Measurements from ENCODE around the gene AP1M1.
"Not testable (repeated sequence)": the region's sequence is repeated elsewhere in the genome, so short reads cannot be mapped to it uniquely, and the experiment has no call there.

Gene AP1M1

GRCh38 chr19:16261584-16262368, 64.1 kb downstream of the AP1M1 start:
- no peak for DNase-seq (ENCODE audit: low spot score)

DNA sequence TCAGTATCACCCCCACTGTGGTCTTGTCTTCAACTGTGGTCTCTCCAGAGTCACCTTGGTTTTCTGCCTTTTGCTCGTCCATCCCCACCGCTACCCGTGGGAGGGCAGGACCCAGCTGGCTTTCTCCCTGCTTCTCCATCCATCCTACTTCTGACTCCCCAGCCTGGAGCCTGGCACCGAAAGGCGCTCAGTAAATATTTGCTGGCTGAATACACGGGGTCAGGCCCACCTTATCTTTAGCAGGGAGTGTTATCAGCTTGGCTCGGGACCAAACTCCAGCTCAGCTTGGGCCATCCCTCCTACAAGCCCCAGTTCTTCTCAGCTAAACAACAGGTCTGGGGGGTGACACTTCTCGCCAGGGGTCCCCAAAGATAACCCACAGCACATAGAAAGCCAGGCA, 64.9 kb downstream of the AP1M1 start:
- DNase-seq (ENCODE audit: low spot score): no peak

- no peak for DNase-seq (ENCODE audit: low spot score)
These were observed 65.5 kb downstream of the AP1M1 start for GRCh38 chr19:16263141-16263761.

- DNase-seq (ENCODE audit: low spot score): no peak
These were observed 67.5 kb downstream of the AP1M1 start for GRCh38 chr19:16265205-16265604.

DNA sequence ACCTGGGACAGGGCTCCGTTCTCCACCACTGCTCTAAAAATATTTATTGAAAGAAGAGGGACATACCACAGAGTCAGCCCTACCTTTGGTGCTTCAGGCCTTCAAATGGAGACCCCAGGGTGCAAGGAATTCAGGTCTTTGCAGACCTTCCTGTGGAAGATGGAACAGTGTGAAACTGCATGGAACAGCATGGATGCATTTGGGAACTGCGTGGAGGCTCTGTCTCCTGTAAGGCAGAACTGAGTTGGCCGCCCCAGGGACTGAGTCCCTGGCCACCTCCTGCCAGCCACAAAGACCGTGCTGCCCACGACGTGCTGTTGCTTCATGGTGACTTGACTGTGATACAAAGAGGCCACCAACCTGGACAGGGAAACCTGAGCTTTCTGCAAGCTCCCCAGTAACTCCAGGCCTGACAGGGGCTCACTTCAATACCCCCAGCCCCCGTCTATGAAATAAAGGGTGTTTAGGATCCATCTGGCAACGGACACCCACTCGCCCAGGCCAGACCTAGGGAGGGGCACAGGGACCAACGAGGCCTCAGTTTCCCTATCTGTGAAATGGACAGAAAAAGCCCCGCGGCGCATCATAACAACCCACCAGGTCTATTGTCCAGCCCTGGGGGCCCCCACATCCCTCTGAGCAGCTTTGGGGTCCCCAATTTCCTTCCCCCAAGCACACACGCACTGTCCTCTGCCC, 68.3 kb downstream of the AP1M1 start:
- no peak for DNase-seq (ENCODE audit: low spot score)

DNA sequence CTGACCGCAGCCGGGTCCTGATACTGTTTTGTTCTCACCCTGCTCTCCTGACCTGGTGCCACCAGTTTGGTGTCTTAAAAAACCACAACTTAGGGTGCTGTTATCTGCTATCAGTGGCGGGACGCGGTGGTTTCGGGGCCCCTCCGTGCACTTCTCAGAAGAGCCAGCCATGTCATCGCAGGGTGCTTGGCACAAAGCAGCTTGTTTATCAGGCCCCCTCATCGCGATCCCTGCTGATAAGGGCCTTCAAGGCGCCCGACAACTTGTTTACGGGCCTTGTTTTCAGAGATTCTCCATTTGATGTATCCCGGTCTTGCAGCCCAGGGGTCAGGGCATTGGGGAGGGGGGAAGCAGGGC, 68.9 kb downstream of the AP1M1 start:
- peak; percentile 84 for DNase-seq (ENCODE audit: low spot score)

- DNase-seq (ENCODE audit: low spot score): no peak
These were observed 71.1 kb downstream of the AP1M1 start for GRCh38 chr19:16268676-16269319.

DNA sequence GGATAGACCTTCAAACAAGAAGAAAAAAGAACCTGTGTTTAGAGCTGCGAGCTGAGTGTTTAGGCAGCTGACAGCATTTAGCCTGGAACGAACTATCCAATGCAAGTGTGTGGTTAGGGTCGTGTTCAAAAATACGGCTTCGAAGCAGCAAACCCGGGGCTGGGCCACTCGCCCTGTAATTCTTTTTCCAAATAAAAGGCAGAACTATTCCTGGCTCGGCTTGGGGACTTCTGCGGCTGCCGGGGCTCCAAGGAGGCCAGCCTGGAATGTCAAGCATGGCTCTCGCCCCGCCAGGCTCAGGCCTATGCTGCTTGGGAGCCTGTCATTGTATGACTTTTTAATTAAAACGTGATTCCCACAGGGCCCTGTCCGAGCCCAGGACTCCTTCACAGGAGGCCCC, 75.2 kb downstream of the AP1M1 start:
- no peak for DNase-seq (ENCODE audit: low spot score)

- DNase-seq (ENCODE audit: low spot score): no peak
These were observed 76.7 kb downstream of the AP1M1 start for GRCh38 chr19:16274447-16274846.

DNA sequence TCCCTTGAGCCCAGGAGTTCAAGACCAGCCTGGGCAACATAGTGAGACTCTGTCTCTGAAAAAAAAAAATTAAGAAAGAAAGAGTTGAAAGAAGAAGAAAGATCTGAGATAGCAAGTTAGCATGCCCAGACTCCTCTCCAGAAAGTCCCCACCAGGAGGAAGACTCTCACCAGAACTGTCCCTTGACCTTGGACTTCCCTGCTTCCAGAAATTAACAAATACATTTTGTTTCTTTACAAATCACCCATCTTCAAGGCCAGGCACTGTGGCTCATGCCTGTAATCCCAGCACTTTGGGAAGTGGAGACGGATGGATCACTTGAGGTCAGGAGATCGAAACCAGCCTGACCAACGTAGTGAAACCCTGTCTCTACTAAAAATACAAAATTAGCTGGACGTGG, 82.6 kb downstream of the AP1M1 start:
- no peak for DNase-seq (ENCODE audit: low spot score)

- no peak for DNase-seq (ENCODE audit: low spot score)
These were observed 84.0 kb downstream of the AP1M1 start for GRCh38 chr19:16281743-16282142.

- DNase-seq (ENCODE audit: low spot score): peak; percentile 42
These were observed 85.7 kb downstream of the AP1M1 start for GRCh38 chr19:16283210-16284061.

DNA sequence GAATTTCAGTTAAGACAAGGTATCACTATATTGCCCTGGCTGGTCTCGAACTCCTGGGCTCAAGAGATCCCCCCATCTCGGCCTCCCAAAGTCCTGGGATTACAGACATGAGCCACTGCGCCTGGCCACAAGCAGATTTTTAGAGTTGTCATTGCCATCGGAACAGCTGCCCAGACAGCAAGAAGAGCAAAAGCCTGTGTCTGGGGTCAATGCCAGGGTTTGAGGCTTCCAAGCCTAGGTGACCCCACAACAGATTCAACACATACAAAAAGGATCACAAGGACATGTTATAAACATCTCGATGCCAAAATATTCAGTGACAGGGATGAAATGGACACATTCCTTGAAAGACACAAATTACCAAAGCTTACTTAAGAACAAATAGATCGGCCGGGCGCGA, 86.8 kb downstream of the AP1M1 start:
- DNase-seq (ENCODE audit: low spot score): no peak

GRCh38 chr19:16285079-16285478, 87.4 kb downstream of the AP1M1 start:
- not testable (repeated sequence) for DNase-seq (ENCODE audit: low spot score)

DNA sequence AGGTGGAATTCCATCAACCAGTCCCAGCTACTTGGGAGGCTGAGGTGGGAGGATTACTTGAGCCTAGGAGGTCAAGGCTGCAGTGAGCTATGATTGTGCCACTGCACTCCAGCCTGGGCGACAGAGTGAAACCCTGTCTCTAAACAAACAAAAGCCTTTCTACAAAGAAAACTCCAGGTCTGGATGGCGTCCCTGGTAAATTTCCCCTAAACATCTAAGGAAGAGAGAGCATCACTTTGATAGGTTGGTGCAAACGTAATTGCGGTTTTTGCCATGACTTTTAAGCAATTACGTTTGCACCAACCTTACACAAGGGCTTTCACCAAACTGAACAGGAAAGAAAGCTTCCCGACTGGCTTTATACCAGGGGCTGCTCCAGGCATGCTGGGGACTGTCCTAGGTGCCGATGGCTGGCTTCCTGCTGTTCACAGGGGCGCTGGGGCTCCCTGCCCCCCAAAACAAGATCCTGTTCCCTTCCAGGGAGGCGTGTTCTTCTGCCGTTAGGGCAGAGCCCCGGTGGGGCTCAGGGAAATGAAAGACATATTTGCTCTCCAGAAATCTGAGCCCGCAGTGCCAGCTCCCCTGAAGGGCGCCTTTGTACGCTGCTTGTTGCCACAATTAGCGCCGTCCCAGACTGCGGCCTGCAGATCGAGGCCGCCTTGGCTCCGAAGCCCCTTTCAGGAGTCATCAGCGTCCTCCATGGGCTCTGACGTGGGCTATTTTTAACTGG, 88.2 kb downstream of the AP1M1 start:
- DNase-seq (ENCODE audit: low spot score): no peak

- DNase-seq (ENCODE audit: low spot score): no peak
These were observed 90.8 kb downstream of the AP1M1 start for GRCh38 chr19:16288544-16288943.

DNA sequence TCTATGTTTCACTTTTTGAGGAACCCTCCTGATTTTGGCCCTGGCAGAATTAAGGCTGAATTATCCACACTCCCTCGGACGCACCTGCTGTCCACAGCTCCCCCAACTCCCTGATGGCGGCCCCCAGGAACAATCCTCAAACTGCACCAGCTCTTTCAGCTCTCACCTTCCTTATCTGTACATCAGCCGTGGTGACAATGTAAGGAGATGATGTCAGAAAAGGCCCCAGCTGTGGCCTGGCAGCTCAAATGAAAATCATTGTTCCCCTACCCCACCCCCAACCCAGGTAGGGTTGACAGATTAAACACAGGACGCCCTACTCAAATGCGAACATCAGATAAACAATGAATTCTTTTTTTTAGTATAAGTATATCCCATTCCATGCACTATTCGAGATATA, 91.9 kb downstream of the AP1M1 start:
- no peak for DNase-seq (ENCODE audit: low spot score)

DNA sequence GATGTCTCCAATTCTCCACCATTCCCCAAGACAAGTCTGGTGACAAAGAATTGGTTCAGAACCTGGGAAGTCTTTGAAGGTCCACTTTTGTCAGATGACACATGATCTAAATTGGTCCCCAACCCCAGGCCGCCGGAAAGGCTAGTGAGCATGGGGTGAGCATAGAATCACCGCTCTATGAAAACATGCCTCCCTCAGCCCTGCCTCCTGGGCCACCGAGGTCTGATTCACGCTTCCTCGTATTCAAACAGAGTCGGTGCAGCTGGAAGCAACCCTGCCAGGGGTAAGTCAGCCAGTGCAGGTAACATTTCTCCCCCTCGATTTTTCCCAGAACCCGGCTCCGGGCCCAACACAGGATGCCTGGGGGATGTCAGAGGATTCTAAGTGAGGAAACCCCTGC, 93.0 kb downstream of the AP1M1 start:
- no peak for DNase-seq (ENCODE audit: low spot score)

DNA sequence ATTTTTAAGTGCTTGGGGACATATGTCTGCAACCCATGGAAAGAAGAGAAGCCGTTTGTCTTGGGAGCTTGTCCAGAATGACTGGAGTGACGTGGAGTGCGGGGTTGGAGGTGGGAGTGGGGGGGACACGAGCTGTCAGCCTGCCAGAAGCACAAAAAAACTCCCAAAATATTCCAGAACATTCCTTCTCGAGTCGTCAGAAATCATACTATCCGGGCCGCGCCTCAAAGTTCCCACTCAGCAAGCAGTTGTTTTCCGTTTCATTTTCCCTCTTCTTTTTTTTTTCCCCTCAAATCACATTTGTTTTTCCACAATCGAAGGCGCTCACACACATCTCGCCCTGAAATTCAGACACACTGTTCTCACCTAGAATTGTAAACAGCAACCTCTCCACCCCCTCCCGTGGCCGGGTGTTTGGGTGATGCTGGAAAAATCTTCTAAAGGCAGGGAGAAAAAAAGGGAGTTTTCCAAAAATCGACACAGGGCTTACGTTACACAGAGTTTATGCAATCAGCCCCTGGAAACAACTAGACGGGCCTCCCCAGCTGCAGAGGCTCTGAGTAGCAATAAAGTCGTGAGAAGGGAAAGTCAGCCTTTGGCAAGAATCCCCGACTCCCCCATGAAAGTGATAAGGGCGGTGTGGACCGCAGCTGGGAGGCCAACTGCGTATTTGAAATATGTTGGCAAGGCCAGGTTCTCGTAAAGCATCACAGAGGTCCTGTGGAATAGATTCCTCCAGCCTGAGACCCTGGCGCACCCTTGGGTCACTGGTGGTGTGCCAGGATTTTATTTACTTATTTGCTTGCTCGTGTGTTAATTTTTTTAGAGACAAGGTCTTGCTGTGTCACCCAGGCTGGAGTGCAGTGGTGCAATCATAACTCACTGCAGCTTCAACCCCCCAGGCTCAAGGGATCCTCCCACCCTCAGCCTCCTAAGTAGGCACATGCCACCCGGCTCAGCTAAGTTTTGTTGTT, 95.7 kb downstream of the AP1M1 start:
- no peak for DNase-seq (ENCODE audit: low spot score)

DNA sequence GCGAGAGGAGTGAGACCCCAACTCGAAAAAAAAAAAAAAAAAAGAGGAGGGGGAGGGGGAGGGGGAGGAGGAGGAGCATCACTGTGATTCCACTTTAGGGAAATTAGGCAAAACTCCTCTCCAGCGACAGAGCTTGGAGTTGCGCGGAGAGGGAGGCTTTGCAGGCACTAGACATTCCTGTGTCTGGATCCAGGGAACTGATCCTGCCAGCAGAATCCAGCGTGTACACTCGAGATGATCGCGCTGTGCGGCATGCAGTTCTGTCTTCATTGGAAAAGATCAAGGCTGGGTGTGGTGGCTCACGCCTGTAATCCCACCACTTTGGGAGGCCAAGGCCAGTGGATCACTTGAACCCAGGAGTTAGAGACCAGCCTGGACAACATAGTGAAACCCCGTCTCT, 97.3 kb downstream of the AP1M1 start:
- DNase-seq (ENCODE audit: low spot score): no peak

All from CD4-positive, alpha-beta T cell treated with Interleukin-15 for 4 hours (primary cell).